Measurements from ENCODE around the gene RARS1.
"Not testable (repeated sequence)": the region's sequence is repeated elsewhere in the genome, so short reads cannot be mapped to it uniquely, and the experiment has no call there.

RARS1 gene

DNA sequence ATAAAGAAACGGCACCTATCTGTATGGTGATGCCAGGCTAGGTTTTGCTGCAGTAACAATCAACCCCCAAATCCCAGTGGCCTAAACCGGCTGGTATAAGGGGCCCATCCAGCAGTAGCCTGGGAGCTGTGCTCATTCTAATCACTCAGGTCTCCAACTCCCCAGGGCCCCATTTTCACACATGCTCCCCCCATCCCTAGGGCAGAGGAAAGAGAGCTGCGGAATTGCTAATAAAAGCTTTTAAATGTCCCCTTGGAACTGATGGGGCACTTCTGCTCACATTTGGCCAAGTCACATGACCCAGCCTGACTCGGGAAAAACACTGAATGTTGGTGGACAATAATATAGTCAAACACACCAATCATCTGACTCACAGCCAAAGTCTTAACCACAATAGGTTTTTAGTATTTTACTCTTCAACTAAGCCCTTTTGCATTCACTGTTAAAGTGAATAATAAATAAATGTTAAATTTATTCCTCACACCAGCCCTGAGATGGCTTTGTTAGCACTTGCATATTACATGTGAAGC is 44.4 kb downstream of the RARS1 start:
- Histone ChIP-seq H3K36me3 (ENCODE audit: control insufficient read depth, insufficient read depth, low read length) (0 out of 2 replicates have a peak, but pooled peaks cover 1% of the 10 kb centered on the region), H3K27me3 (replicated peaks; ENCODE audit: control insufficient read depth, insufficient read depth, low read length) (no peaks in the 10 kb centered on the region), H3K4me3 (replicated peaks; ENCODE audit: low read depth, low read length) (no peak overlapping the region)
- TF ChIP-seq, protein P1, sequence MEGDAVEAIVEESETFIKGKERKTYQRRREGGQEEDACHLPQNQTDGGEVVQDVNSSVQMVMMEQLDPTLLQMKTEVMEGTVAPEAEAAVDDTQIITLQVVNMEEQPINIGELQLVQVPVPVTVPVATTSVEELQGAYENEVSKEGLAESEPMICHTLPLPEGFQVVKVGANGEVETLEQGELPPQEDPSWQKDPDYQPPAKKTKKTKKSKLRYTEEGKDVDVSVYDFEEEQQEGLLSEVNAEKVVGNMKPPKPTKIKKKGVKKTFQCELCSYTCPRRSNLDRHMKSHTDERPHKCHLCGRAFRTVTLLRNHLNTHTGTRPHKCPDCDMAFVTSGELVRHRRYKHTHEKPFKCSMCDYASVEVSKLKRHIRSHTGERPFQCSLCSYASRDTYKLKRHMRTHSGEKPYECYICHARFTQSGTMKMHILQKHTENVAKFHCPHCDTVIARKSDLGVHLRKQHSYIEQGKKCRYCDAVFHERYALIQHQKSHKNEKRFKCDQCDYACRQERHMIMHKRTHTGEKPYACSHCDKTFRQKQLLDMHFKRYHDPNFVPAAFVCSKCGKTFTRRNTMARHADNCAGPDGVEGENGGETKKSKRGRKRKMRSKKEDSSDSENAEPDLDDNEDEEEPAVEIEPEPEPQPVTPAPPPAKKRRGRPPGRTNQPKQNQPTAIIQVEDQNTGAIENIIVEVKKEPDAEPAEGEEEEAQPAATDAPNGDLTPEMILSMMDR (IDR thresholded peaks at IDR 0.05; ENCODE audit: insufficient read depth, low read length, poor library complexity, severe bottlenecking): no peak
- no peak for DNase-seq (ENCODE audit: extremely low read depth, insufficient read length)

DNA sequence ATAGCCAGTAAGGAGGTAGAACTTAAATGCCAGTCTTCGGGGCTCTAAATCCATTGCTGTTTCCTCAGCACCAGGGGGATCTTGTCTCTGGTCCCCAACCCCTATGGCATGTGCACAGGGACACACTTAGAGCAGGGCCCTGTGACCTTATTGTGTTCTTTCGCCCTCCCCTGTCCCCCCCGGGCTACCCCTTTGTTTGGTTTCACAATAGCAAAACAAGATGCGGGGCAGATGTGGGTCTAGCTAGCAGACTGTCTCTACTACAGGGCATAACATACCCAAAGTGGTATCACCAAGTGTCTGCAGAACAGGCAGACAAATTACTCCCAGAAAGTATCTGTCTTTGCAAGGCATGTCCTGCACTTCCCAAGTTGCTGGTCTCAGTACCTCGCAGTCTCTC is 44.9 kb downstream of the RARS1 start:
- H3K27me3 ChIP-seq (replicated peaks; ENCODE audit: control insufficient read depth, insufficient read depth, low read length): no peaks in the 10 kb centered on the region
- no peak overlapping the region for H3K4me3 ChIP-seq (replicated peaks; ENCODE audit: low read depth, low read length)
- TF ChIP-seq, protein P1 (IDR thresholded peaks at IDR 0.05; ENCODE audit: insufficient read depth, low read length, poor library complexity, severe bottlenecking): no peak
- no peak for DNase-seq (ENCODE audit: extremely low read depth, insufficient read length)
- 0 out of 2 replicates have a peak, but pooled peaks cover 1% of the 10 kb centered on the region for H3K36me3 ChIP-seq (ENCODE audit: control insufficient read depth, insufficient read depth, low read length)

DNA sequence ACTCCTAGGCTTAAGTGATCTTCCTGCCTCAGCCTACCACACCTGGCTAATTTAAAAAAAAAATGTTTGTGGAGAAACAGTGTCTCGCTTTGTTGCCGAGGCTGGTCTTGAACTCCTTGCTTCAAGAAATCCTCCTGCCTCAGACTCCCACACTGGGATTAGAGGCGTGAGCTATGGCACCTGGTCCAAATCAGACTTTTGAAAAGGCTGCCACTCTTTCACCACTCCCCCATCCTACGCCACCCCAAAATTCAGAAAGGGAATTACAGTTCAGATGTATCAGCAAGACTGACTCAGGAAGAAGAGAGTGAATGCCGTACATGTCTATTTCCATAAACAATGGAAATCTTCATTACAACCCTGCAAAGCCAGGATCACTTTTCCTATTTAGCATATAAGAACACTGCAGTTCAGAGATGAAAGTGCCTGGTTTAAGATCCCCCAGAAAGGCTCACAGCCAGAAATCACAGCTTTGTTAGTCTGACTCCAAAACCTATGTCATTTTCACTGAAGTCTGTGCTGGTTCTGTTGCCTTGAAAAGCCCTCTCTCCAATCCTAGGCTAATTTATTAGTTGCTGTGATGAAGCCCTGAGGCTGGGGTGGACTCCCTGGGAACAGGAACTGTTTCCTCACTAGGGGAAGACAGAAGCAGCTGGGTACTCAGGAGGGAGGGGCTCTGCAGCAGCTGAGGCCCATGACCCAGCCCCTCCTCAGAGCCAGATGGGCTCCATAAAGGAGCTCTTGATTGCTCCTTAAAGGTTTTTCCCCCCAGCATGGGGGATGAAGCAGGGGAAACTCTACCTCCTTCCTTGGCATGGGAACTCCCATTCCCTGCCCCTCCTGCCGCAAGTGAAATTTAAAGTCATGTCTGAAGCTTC is 46.0 kb downstream of the RARS1 start:
- no peak overlapping the region for H3K4me3 ChIP-seq (replicated peaks; ENCODE audit: low read depth, low read length)
- H3K27me3 ChIP-seq (replicated peaks; ENCODE audit: control insufficient read depth, insufficient read depth, low read length): no peaks in the 10 kb centered on the region
- H3K36me3 ChIP-seq (ENCODE audit: control insufficient read depth, insufficient read depth, low read length): 0 out of 2 replicates have a peak, but pooled peaks cover 1% of the 10 kb centered on the region
- TF ChIP-seq, protein P1 (IDR thresholded peaks at IDR 0.05; ENCODE audit: insufficient read depth, low read length, poor library complexity, severe bottlenecking): no peak
- DNase-seq (ENCODE audit: extremely low read depth, insufficient read length): no peak

DNA sequence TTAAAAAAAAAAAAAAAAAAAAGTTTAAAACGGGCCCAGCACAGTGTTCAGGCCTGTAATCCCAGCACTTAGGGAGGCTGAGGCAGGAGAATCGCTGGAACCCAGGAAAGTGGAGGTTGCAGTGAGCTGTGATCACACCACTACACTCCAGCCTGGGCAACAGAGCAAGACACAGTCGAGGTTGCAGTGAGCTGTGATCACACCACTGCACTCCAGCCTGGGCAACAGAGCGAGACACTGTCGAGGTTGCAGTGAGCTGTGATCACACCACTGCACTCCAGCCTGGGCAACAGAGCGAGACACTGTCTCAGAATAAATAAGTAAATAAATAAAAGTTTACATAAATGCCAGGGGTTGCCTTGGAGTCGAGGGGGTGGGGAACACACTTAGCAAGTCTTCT is 48.1 kb downstream of the RARS1 start:
- not testable (repeated sequence) for DNase-seq (ENCODE audit: extremely low read depth, insufficient read length); H3K4me3 ChIP-seq (replicated peaks; ENCODE audit: low read depth, low read length); H3K27me3 ChIP-seq (replicated peaks; ENCODE audit: control insufficient read depth, insufficient read depth, low read length); H3K36me3 ChIP-seq (ENCODE audit: control insufficient read depth, insufficient read depth, low read length)

DNA sequence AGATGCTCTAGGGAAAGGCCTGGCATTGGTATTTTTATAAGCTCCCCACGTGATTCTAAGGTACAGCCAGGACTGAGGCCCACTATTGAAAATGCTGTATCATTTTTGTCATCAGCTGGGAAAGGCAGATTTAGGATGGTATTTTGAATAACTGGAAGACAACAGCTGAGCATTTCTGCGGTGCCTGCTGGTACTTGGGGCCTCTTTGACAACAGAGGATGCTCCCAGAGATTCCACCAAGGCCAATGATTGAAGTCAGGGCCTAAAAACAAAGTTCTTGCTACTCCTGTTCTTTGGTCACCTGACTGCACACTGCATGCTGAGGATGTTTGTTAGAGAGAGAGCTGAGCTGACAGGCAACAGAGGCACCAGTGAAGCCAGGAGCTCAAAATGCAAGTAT is 50.9 kb downstream of the RARS1 start:
- DNase-seq (ENCODE audit: extremely low read depth, insufficient read length): no peak
- H3K27me3 ChIP-seq (replicated peaks; ENCODE audit: control insufficient read depth, insufficient read depth, low read length): no peaks in the 10 kb centered on the region
- TF ChIP-seq, protein P1 (IDR thresholded peaks at IDR 0.05; ENCODE audit: insufficient read depth, low read length, poor library complexity, severe bottlenecking): no peak
- no peak overlapping the region for H3K4me3 ChIP-seq (replicated peaks; ENCODE audit: low read depth, low read length)
- H3K36me3 ChIP-seq (ENCODE audit: control insufficient read depth, insufficient read depth, low read length): no peaks in the 10 kb centered on the region

DNA sequence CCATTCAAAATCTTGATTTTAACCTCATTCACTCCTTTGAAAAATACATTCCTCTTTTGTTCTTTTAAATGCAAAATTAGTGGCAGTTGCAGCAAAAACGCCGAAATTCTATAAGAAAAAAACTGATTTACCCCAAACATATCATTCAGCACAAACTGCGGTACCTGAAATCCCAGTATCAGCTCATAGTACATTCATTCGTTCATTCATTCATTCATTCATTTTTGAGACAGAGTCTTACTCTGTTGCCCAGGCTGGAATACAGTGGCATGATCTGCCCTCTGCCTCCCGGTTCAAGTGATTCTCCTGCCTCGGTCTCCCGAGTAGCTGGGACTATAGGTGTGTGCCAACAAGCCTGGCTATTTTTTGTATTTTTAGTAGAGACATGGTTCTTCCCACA is 63.3 kb downstream of the RARS1 start:
- peaks cover 8% of the 10 kb centered on the region for H3K36me3 ChIP-seq (ENCODE audit: control insufficient read depth, insufficient read depth, low read length)
- H3K4me3 ChIP-seq (replicated peaks; ENCODE audit: low read depth, low read length): no peak overlapping the region
- TF ChIP-seq, protein P1 (IDR thresholded peaks at IDR 0.05; ENCODE audit: insufficient read depth, low read length, poor library complexity, severe bottlenecking): no peak

More for the DNA sequence above, 63.3 kb downstream of the RARS1 start:
- no peaks in the 10 kb centered on the region for H3K27me3 ChIP-seq (replicated peaks; ENCODE audit: control insufficient read depth, insufficient read depth, low read length)
- DNase-seq (ENCODE audit: extremely low read depth, insufficient read length): no peak
